PFSK-1 (cell line): ENCODE results near the gene OR5AU1.

Experiments used
- FOXP2 ChIP-seq: optimal IDR thresholded peaks from 2 replicates; pipeline ENCODE3; 2011; ENCODE audit warnings: borderline replicate concordance, control low read depth, inconsistent platforms; ENCODE audit not compliant: insufficient read depth; ENCODE audit errors: extremely low read length, extremely low read depth
- POLR2AphosphoS5 ChIP-seq: IDR thresholded peaks from 2 replicates; pipeline ENCODE4 v1.6.1; 2012; ENCODE audit warnings: low read depth, mild to moderate bottlenecking, control low read depth, low read length, moderate library complexity
- REST ChIP-seq, 2 experiments: IDR thresholded peaks; 2 replicates each; pipeline versions ENCODE4 v1.6.1 to v1.8.0; 2011 to 2012; ENCODE audit warnings: low read depth in 2 of 2, low read length in 2 of 2, control low read depth in 1 of 2, inconsistent platforms in 1 of 2, mild to moderate bottlenecking in 1 of 2, moderate library complexity in 1 of 2; ENCODE audit not compliant: insufficient read depth in 1 of 2
- SIN3A ChIP-seq: IDR thresholded peaks from 2 replicates; pipeline ENCODE4 v1.6.1; 2012; ENCODE audit warnings: mild to moderate bottlenecking, low read length, moderate library complexity, borderline replicate concordance; ENCODE audit not compliant: insufficient read depth
- TAF1 ChIP-seq: IDR thresholded peaks from 2 replicates; pipeline ENCODE4 v1.6.1; 2012; ENCODE audit warnings: low read length, control low read depth, borderline replicate concordance; ENCODE audit not compliant: insufficient read depth

DNA sequence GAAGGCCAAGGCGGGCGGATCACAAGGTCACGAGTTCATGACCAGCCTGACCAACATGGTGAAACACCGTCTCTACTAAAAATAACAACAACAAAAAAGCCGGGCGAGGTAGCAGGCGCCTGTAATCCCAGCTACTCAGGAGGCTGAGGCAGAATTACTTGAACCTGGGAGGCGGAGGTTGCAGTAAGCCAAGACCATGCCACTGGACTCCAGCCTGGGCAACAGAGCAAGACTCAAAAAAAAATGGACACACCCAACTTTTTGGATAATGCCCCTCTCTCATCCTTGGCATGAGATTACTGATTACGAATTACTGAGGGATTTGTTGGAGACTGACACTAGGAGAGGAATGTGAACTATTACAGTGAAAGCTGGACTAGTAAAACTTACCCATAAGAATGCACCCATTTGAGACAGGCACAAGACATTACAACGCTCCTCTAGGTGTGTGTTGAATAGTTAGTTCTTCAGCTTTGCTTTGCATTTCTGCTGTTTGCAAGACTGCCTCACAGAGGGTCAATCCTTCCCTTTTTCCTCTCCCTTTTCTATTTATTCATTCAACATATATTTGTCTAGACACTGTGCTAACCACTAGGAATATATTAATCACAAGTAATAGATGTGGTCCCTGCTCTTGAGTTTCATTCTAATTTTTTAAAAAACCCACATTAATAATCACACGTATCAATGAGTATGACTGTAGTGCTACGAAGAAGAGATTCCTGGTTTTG lies 46.0 kb upstream of the OR5AU1 start:
- TF ChIP-seq POLR2AphosphoS5 (no peak), SIN3A (no peak), REST (IDR thresholded peaks at IDR 0.05; ENCODE audit: insufficient read depth in 1 of 2, low read depth in 2 of 2, low read length in 2 of 2) (no peak), TAF1 (no peak), FOXP2 (no peak)
